NCI-H2171 (cell line): ENCODE results near the gene MROH7.
A peak's percentile ranks its signal among the peaks of the same experiment; 100 is the strongest.

Experiments
- DNase-seq: peaks from one replicate; lab custom pipeline; 2025; lab: John Stamatoyannopoulos, UW

MROH7 gene

DNA sequence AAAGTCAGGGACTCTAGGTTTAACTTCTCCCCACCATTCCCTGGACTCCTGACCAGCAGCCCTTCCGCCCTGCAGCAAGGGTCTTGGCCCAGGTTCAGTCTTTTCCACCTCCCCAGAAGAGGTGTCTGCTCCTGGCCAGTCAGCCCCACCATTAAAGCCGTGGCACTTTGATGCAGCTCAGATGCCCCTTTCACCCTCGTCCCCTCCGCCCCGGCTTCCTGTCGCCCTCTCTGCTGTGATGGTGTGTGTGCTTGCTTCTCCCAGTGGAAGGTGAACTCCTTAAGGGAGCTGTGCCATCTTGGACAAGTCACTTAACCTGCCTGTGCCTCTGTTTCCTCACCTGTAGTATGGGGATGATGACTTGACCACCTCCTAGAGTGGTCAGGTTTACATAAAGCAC, 56.3 kb downstream of the MROH7 start:
- no peak for DNase-seq

DNA sequence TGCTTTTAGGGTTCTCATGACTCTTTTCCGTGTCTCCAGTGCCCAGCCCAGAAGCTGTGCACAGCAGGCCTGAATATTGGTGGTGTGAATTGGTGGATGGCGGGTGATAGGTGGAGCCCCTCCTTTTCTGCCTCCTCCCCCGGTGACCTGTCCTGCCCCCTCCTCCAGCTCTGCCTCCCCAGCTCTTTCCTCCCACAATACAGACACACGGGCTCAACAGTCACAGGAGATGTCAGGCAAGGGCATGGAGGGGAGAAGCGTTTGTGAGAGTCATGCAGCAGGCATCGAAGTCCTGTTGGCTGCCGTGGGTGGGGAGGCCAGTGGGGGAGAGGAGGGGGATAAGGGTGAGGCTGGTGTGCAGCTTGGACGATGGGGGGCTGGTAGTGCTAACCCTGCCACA, 56.8 kb downstream of the MROH7 start:
- DNase-seq = no peak

DNA sequence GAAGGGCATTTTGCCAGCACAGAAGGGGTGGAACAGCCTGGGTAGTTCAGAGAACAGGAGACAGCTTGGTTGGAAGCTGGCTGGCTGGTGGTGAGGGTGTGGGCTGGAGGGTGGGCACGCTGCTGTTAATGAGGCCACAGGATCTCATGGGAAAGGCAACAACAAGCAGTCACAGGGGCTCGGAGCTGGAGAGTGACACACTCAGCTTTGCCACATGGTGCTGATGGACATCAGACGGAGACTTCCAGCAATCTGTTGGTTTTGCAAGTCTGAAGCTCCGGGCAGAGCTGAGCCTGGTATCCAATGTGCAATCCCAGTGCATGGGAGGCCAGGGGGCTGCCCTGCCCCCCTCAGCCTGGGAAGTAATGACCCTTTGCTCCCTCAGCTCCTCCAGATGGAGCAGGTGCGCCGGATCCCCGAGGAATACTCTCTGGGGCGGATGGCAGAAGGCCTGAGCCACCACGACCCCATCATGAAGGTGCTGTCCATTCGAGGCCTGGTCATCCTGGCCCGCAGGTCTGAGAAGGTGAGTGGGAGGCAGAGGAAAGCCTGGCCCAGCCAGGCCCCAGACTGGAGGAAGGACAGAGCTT, 58.4 kb downstream of the MROH7 start:
- peak; percentile 4 for DNase-seq

DNA sequence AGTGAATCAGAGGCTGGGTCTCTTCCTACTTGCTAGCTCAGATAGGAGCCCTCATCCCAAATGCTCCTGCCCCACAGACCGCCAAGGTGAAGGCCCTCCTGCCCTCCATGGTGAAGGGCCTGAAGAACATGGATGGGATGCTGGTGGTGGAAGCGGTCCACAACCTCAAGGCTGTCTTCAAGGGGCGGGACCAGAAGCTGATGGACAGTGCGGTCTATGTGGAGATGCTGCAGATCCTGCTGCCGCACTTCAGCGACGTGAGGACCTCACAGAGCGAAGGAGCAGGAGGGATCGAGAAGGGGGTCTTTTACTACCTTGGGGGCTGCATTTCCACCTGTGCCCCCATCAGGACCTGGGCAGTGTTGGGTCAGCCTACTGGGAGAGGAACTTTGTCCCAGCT, 59.5 kb downstream of the MROH7 start:
- no peak for DNase-seq

DNA sequence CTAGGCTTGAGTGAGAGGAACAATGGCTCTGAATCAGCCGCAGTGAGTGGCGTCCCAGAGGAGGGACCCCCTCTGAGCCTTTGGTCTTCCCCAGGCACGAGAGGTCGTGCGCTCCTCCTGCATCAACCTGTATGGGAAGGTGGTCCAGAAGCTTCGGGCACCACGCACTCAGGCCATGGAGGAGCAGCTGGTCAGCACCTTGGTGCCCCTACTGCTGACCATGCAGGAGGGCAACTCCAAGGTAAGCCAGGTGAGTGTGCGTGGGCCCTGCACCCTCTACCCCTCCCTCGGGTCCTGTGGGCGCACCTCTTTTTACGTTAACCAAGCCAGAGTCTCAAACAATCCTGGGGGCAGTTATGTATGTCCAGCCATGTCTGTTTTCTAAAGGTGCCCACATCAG, 60.4 kb downstream of the MROH7 start:
- no peak for DNase-seq

DNA sequence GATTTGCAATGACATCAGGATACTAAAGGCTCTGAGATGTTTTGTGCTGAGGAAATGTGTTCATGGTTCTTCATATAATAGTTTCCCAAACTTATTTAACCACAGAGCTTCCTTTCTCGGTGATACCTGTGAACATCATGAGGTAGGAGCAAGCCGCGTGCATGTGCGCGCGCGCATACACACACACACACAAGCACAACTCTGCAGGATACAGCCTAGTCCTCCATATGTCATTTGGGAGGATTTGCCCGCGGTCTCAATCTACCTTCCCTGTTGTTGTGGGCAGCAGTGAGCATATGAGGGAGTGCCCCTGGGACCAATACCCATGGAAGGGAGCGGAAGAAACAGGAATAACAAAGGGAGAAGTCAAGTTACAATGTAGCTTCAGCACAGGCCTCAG, 61.9 kb downstream of the MROH7 start:
- no peak for DNase-seq

DNA sequence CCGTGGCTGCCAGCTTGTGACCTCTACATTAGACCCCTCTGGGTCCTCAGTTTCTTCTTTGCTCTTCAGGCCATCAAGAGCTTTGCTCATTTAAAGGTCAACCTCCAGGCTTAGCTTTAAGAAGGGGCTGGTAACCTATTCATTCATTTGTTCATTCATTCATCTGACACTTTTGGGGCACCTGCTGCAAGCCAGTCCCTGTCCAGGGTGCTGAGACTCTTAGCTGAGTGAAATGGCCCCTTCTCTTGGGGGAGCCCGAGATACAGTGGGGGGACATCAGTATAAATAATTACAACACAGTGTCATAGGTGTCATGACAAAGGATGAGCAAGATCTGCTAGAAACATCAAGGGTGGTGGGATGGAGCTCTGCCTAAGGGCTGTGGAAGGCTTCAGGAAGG, 63.6 kb downstream of the MROH7 start:
- DNase-seq = no peak

DNA sequence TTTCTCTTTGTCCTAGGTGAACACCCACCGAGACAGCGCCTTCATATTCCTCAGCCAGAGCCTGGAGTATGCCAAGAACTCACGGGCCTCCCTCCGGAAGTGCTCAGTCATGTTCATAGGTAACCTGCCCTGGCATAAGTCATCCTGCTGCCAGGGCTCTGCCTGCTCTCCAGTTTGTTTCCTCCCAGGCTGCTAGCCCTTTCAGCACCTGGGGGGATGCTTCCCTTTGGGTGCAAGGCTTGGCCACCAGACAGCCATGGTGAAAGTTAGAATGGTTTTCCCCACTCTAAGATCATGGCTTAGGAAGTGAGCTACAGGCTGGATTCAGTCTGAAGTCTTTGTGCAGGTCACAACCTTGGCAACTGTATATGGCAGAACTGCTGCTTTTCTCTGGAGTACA, 64.8 kb downstream of the MROH7 start:
- no peak for DNase-seq

DNA sequence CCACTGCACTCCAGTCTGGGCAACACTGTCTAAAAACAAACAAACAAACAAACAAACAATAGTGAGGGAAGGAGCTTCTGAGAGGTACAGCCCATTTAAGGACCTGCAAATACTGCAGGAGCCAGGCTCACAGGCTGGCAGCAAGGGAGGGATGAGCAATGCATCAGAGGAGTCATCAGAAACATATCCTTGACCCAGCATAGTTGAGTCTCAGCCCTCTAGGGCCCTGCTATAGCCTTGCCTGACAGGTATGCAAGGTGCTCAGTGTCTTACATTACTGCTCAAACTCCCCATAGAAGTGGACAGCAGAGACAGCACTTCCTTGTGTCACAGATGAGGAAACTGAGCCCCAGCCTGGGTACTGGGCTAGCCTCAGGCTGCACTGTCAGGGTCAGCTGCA, 66.8 kb downstream of the MROH7 start:
- DNase-seq = no peak

DNA sequence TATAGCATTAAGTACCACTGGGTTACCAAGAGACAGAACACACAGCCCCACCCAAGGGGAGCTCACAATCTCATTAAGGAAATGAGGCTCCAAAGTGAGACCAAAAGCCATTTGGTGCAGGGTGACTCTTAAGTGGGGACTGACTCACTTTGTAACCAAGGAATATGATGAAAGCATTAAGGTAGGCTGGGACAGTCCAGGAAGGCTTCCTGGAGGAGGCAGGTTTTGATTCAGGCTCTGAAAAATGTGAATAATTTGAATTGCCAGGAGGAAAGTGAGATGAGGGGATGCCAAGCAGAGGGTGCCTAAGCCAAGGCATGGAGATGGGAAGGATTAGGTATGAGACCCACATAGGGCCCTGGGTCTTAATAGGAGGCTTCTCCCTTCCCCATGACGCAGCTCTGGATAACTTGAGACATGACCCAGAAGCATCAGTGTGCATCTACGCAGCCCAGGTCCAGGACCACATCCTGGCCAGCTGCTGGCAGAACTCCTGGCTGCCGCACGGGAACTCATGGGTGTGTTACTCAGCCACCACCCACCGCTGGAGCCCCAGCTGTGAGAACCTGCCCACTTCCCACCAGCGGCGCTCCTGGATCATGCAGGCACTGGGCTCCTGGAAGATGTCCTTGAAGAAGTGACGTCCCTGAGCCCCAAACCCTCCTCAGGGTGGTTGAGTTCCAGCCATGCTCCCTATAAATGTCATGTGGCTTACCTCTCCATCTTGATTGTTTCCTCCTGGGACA, 68.1 kb downstream of the MROH7 start:
- no peak for DNase-seq

DNA sequence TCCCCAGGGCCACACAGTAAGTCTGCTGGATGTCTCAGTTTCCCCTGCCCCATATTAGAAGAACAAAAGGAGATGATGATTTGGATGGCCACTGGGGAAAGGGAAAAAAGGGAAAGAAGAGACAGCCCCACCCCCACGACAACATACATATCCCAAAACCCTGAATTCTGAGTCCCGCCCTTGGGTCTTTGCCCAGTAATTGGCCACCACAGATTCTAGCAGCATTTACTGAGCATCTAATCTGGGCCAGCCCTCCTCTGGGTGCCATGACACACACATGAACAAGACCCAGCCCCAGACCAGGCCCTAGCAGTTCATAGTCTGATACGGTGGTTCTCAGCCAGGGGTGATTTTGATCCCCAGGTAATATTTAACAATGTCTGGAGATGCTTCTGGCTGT, 68.8 kb downstream of the MROH7 start:
- DNase-seq = no peak

DNA sequence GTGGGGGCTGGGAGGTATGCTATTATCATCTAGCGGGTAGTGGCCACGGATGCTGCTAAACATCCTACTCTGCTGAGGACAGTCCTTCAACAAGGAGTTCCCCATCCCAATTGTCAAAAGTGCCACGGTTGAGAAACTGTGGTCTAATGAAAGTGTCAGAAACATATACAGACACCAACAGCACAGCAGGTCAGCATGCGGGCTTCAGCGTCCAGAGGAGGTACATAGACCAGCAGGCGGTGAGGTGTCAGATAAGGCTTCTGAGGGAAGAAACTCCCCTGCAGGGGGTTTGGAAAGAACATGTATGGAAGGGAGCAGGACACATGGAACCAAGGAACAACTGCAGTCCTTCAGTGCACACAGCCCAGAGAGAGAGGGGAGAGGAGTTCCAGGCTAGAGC, 69.3 kb downstream of the MROH7 start:
- DNase-seq = no peak

DNA sequence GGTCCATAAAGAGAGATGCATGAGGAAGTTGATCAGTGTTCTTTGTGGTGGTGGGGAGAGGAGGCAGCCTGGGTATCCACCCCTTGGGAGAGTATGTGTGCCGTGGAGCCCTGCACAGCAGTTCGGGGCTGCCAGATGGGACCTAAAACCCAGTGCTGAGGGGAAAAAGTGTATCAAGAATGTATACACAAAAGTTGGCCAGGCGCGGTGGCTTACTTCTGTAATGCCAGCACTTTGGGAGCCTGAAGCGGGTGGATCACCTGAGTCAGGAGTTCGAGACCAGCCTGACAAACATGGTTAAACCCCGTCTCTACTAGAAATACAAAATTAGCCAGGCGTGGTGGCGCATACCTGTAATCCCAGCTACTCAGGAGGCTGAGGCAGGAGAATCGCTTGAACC, 70.0 kb downstream of the MROH7 start:
- no peak for DNase-seq

DNA sequence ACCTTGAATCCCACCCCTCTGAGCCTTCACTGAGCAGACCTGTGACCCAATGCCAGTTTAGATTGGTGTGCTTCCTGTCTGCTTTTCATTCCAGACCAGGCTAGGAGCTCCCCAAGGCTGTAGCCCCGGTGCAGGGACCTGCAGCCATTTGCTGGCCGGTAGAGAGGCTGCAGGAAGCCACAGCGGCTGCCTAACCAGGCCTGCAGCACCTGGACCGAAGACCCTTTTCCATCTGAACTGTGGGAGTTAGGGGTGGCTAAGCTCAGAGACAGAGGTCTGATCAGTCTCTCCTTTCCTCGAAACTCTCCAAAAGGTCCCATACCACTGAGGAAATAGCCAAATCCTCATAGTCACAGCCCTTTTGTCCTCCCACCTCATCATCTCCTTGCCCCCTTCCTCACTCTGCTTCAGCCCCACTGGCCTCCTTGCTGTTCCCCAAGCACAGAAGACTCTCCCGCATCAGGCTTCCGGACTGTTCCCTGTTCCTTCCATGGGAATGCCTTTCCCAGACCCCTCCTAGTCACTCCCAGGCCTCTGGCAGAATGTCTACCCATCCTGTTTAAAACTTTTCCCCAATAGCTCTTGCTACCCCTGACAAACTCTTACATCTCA, 73.4 kb downstream of the MROH7 start:
- DNase-seq = no peak

DNA sequence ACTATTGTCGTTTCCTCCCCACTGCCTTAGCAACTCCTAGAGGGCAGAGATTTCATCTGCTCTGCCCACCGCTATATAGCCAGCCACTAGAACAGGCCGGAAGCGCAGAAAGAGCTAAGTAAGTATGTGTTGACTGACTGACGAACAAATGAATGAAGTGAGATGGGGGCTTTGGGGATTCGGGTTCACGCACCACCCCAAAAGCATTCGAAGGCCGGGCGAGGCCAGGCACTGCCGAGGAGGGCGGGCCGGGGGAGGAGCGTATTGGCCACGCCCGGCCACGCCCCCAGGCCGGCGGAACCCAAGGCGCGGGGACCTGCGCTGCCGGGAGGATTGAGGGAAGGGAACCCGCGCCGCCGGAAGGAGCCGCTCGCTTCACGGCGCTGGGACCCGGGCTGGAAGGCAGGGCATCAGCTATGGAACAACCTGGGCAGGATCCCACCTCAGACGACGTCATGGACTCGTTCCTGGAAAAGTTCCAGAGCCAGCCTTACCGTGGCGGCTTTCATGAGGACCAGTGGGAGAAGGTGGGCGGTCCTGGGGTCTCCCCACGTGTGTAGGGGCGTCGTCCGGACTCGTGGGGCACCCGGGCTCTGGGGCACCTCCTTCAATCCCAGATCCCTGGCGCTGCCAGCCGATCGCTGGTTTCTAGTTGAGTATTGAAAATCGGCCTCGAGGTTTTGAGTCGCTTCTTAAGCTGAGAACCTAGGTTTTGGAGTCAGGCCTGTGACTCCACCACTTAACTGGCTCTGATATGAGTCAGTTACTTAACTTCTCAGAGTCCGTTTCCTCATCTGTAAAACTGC, 74.1 kb downstream of the MROH7 start, which contains the start of gene TTC4:
TSS of gene TTC4 (plus strand) at position 369 of the 806 bp plus-strand sequence. CDS start at position 417, 48 bp downstream.
- peak; percentile 92 for DNase-seq

DNA sequence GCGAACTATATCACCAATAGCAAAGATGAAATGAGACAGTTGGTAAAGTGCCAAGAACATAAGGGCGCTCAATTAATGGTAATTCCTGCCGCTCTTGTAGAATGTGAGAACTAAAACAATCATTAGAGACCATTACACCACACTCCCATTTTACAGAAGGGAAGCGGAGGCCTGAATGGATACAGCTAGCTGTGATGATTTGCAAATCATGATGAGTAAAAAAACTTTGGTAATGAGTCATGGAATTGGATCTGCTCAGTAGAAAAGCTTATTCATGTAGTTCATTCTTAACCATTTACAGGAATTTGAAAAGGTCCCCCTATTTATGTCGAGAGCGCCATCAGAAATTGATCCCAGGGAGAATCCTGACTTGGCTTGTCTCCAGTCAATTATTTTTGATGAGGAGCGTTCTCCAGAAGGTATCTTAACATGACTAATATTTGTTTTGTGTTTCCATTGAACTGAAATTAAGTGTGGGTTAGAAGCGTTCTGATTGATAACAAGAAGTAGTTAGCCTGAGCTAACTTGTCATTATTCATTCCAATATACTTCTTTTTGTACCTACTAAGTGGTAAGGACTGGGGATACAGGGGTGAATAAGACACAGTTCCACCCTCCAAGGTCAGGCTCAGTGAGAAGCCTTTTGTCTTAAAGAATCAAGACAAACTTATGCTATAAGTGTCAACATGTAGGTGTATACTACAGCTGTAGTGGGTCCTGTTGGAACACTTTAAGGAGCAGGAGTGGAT, 74.9 kb downstream of the MROH7 start:
- peak; percentile 24 for DNase-seq

DNA sequence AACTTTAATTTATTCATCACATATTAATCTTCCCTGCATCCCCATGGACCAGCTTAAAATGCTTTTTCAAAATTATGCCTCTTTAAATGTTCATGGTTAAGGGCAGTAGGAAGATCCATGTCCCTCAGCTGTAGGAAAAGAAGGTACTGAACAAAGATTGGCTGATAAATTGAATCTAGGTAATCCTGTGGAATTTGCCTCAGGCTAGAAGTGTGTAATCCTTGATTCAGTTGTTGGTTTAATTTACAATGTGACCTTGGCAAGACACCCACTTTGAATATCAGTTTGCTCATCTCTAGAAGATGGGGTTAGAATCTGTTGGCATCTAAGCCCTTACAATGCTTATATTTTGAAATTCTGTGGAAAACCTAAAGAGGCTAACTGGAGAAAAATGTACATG, 80.1 kb downstream of the MROH7 start:
- DNase-seq = no peak

DNA sequence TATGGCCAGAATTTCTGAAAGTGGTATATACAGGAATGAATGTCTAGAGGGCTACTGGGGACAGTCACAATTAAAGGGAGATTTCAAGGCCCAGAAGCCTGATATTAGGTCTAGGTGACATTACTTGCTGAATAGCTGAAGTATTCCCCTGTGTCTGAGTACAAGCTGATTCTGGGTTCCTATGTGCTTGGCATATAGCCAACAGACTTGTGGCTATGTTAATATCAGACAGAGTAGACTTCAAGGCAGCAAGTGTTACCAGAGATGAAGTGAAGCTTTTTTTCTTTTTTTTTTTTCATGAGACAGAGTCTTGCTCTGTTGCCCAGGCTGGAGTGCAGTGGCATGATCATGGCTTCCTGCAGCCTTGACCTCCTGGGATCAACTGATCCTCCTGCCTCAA, 82.4 kb downstream of the MROH7 start:
- no peak for DNase-seq

DNA sequence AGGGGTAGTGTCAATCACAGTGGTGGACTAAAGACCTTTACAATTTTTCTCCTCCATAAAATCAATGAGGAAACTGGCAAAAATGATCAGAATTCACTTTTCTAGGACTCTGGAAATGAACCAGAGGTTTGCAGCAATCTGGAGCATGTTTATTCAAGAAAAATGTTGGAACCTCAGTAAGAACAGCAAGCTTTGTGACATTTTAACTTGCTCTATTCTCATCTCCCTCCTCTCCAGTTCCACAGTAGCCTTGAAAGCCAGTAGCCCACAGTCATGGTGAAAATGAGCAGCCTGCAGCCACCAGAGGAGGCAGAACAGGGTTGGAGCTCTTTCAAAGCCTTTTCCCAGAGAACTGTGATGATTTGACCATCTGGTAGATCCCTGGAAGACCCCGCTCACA, 83.2 kb downstream of the MROH7 start:
- DNase-seq = no peak

DNA sequence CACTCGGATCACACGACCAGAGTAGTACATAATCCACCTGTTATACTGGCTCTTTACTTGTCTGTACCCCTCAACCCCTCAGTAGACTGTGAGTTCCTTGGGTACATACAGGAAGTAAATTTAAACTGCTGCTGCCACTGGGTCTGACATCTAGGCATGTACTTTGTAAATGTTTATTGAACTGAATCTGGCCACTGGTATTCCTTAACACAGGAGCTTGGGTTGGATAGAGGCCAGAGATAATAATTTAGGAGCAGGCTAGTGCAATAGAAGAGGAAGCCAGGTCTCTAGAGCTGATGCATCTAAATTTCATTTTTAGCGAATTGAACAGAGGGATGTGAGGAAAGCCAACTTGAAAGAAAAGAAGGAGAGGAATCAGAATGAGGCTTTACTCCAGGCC, 86.4 kb downstream of the MROH7 start:
- no peak for DNase-seq

DNA sequence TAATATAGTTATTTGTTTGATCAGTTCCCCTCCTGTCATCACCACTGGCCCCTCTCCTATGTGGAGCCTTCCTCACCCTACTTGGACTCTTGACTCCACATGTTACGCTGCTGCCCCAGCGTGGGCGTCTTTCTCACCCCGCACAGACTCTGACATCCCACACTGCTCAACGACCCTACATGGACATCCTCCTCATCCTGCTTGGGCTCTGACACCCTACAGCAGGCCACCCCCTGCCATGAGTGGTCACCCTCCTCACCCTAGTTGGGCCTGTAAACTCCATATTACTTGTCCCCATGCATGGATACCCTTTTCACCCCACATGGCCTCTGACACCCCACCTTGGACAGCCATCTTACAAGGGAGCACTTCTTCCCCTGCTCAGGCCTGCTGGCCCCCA, 95.1 kb downstream of the MROH7 start:
- no peak for DNase-seq

DNA sequence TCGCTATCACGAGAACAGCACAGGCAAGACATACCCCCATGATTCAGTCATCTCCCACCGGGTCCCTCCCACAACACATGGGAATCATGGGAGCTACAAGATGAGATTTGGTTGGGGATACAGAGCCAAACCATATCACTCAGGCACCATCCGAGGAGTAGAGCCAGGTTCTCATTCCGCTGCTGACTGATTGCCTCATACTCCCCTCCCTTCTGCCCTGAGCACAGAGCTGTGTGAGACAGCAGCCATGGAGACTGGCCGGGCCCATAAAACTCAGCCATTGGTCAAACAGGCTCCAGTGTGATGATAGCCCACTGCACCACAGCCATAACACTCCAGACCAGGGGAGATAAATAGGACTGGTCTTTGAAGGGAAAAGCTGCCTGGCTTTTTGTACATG, 96.7 kb downstream of the MROH7 start:
- no peak for DNase-seq
